GM18867 (cell line): ENCODE results near the gene HPN.
"Not testable (repeated sequence)": the region's sequence is repeated elsewhere in the genome, so short reads cannot be mapped to it uniquely, and the experiment has no call there.

ENCODE experiments used
- ATAC-seq: cut with Tn5 transposase; IDR thresholded peaks from one replicate; pipeline ENCODE4 v1.9.1; 2021; ENCODE audit warnings: mild to moderate bottlenecking, moderate library complexity; ENCODE audit not compliant: unreplicated experiment

HPN gene

GRCh38 chr19:35008891-35009341 is 32.6 kb upstream of the HPN start:
- ATAC-seq = no peak

- no peak for ATAC-seq
Measured at GRCh38 chr19:35009424-35010415, 31.8 kb upstream of the HPN start.

- ATAC-seq = no peak
Measured at GRCh38 chr19:35011091-35011689, 30.3 kb upstream of the HPN start.

- ATAC-seq = no peak
Measured at GRCh38 chr19:35011737-35012682, 29.5 kb upstream of the HPN start.

- peak; percentile 45 for ATAC-seq
Measured at GRCh38 chr19:35013041-35013819, 28.3 kb upstream of the HPN start.

GRCh38 chr19:35013820-35014754 is 27.4 kb upstream of the HPN start:
- no peak for ATAC-seq

GRCh38 chr19:35014774-35015173 is 26.7 kb upstream of the HPN start:
- ATAC-seq = not testable (repeated sequence)

GRCh38 chr19:35015270-35015953 is 26.1 kb upstream of the HPN start:
- no peak for ATAC-seq

GRCh38 chr19:35015954-35016351 is 25.6 kb upstream of the HPN start:
- no peak for ATAC-seq

GRCh38 chr19:35017507-35017906 is 24.0 kb upstream of the HPN start:
- ATAC-seq = no peak

- ATAC-seq = no peak
Measured at GRCh38 chr19:35018379-35018778, 23.1 kb upstream of the HPN start.

GRCh38 chr19:35019144-35019543 is 22.4 kb upstream of the HPN start:
- ATAC-seq = no peak

GRCh38 chr19:35021016-35021415 is 20.5 kb upstream of the HPN start:
- ATAC-seq = no peak

- ATAC-seq = no peak
Measured at GRCh38 chr19:35021596-35021995, 19.9 kb upstream of the HPN start.

GRCh38 chr19:35022460-35022859 is 19.1 kb upstream of the HPN start:
- ATAC-seq = no peak

- no peak for ATAC-seq
Measured at GRCh38 chr19:35023428-35023827, 18.1 kb upstream of the HPN start.

- ATAC-seq = no peak
Measured at GRCh38 chr19:35024095-35024494, 17.4 kb upstream of the HPN start.

- no peak for ATAC-seq
Measured at GRCh38 chr19:35025969-35026368, 15.6 kb upstream of the HPN start.

- no peak for ATAC-seq
Measured at GRCh38 chr19:35026418-35026817, 15.1 kb upstream of the HPN start.
